ENCODE measurements around the gene GNAI1. TPM values are rescaled to one million over a fixed set of nuclear protein-coding genes. Genes with fewer than 3 reads are reported as not detected.

The GNAI1 gene
- total RNA-seq, 2 experiments from 2014 or later: 1.7 to 2.8 TPM

DNA sequence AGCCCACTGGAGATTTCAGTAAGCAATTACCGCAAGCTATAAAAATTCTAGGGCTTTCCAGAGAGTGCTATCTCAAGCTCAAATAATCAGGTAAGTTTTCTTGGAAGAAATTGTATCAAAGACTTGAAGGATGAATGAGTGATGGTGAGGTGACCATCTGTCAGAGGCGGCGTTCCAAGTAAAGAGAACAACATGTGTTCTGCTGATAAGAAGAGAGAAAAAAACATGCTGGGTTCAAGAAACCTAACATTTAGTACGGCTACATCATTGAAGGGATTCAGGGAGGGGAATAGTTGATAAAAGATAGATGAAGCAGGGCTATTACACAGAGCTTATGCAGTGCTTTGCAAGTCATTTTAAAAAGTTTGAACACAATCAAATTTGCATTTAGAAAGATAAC lies 100.7 kb downstream of the GNAI1 start:
- DNase-seq: no peak
- TF ChIP-seq, protein P1, sequence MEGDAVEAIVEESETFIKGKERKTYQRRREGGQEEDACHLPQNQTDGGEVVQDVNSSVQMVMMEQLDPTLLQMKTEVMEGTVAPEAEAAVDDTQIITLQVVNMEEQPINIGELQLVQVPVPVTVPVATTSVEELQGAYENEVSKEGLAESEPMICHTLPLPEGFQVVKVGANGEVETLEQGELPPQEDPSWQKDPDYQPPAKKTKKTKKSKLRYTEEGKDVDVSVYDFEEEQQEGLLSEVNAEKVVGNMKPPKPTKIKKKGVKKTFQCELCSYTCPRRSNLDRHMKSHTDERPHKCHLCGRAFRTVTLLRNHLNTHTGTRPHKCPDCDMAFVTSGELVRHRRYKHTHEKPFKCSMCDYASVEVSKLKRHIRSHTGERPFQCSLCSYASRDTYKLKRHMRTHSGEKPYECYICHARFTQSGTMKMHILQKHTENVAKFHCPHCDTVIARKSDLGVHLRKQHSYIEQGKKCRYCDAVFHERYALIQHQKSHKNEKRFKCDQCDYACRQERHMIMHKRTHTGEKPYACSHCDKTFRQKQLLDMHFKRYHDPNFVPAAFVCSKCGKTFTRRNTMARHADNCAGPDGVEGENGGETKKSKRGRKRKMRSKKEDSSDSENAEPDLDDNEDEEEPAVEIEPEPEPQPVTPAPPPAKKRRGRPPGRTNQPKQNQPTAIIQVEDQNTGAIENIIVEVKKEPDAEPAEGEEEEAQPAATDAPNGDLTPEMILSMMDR (IDR thresholded peaks at IDR 0.05): no peak
- Mint-ChIP-seq H3K27me3 (peaks cover 1% of the 10 kb centered on the region), H3K4me1 (ENCODE audit: low read depth) (no peaks in the 10 kb centered on the region), H3K27ac (no peak overlapping the region), H3K9me3 (no peaks in the 10 kb centered on the region), H3K36me3 (ENCODE audit: low read depth) (no peaks in the 10 kb centered on the region), H3K4me3 (no peak overlapping the region)
- intact Hi-C loops (cut with micrococcal nuclease): no loop called here
- no peak for ATAC-seq
- POLR2A ChIA-PET: no interaction called here
- CTCF ChIA-PET: interaction anchor here (1.4 kb wide), 1 partner anchor 8 kb away, joined by 3 read pairs; no protein-coding TSS in a partner anchor

GRCh38 chr7:80236681-80237080 lies 102.0 kb downstream of the GNAI1 start:
- Mint-ChIP-seq H3K27me3 (no peaks in the 10 kb centered on the region), H3K4me1 (ENCODE audit: low read depth) (no peaks in the 10 kb centered on the region), H3K4me3 (no peak overlapping the region), H3K9me3 (no peaks in the 10 kb centered on the region), H3K36me3 (ENCODE audit: low read depth) (no peaks in the 10 kb centered on the region), H3K27ac (no peak overlapping the region)
- ChIA-PET CTCF (no interaction called here), POLR2A (no interaction called here)
- TF ChIP-seq, protein P1 (IDR thresholded peaks at IDR 0.05): no peak
- ATAC-seq (no peak), DNase-seq (no peak)
- intact Hi-C loops (cut with micrococcal nuclease): no loop called here

DNA sequence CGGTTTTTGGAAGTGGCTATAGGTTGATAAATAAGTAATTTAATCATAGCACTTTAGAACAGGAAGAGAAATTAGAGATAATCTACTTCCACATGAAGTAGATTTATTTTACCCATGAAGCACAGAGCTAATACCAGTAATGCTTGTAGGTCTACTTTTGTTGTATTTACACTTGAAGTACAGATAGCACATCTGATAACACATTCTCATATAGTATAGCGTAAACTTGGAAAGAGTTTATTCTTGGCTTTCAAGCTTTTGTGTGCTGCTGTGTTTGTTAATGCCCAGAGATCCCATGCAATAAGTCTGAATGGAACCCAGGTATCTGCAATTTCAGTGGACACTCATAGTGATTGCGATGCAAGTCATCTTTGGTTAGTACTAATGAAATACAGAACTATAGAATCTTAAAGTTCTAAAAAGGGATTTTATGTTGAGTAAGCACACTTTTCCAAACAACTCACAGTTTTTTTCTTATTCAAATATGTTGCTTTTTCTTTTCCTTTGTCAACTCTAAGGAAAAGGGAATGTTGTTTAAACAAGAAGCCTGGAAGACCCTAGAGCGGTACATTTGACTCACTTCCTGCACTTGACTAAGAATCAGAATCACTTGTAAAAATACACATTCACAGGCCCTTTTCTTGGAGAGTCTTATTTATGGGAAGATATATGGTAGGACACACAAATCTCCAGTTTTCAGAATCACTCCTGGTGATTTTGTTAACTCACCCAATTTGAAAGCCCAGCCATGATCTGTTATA lies 105.8 kb downstream of the GNAI1 start:
- H3K27me3 Mint-ChIP-seq: no peaks in the 10 kb centered on the region
- intact Hi-C loops (cut with micrococcal nuclease): no loop called here
- TF ChIP-seq, protein P1 (IDR thresholded peaks at IDR 0.05): no peak
- H3K9me3 Mint-ChIP-seq: no peaks in the 10 kb centered on the region
- ChIA-PET CTCF (no interaction called here), POLR2A (no interaction called here)
- DNase-seq: no peak
- no peaks in the 10 kb centered on the region for H3K4me1 Mint-ChIP-seq (ENCODE audit: low read depth)
- H3K27ac Mint-ChIP-seq: no peak overlapping the region
- ATAC-seq: no peak
- H3K4me3 Mint-ChIP-seq: no peak overlapping the region
- no peaks in the 10 kb centered on the region for H3K36me3 Mint-ChIP-seq (ENCODE audit: low read depth)

- DNase-seq: no peak
- H3K27ac Mint-ChIP-seq: no peak overlapping the region
- POLR2A ChIA-PET: no interaction called here
- no peaks in the 10 kb centered on the region for H3K4me1 Mint-ChIP-seq (ENCODE audit: low read depth)
- H3K9me3 Mint-ChIP-seq: no peaks in the 10 kb centered on the region
- H3K27me3 Mint-ChIP-seq: no peaks in the 10 kb centered on the region
- CTCF ChIA-PET: interaction anchor here (0.8 kb wide), 1 partner anchor 108 kb away, joined by 3 read pairs; no protein-coding TSS in a partner anchor
- TF ChIP-seq, protein P1 (IDR thresholded peaks at IDR 0.05): no peak
- intact Hi-C loops (cut with micrococcal nuclease): no loop called here
- no peaks in the 10 kb centered on the region for H3K36me3 Mint-ChIP-seq (ENCODE audit: low read depth)
- no peak for ATAC-seq
- H3K4me3 Mint-ChIP-seq: no peak overlapping the region
Observed at GRCh38 chr7:80241671-80242070, 107.0 kb downstream of the GNAI1 start.

GRCh38 chr7:80243425-80243824 lies 108.8 kb downstream of the GNAI1 start:
- DNase-seq (no peak), ATAC-seq (no peak)
- TF ChIP-seq, protein P1 (IDR thresholded peaks at IDR 0.05): no peak
- no peaks in the 10 kb centered on the region for H3K4me1 Mint-ChIP-seq (ENCODE audit: low read depth)
- H3K27me3 Mint-ChIP-seq: no peaks in the 10 kb centered on the region
- no peak overlapping the region for H3K4me3 Mint-ChIP-seq
- no peaks in the 10 kb centered on the region for H3K9me3 Mint-ChIP-seq
- no peaks in the 10 kb centered on the region for H3K36me3 Mint-ChIP-seq (ENCODE audit: low read depth)
- ChIA-PET CTCF (no interaction called here), POLR2A (no interaction called here)
- intact Hi-C loops (cut with micrococcal nuclease): no loop called here
- H3K27ac Mint-ChIP-seq: no peak overlapping the region

All from activated CD8-positive, alpha-beta T cell treated with anti-CD3 and anti-CD28 coated beads for 36 hours (primary cell).